Cardiac muscle cell (in vitro differentiated cells and primary cell): Measurements from ENCODE around the gene ABCG8. TPM values are rescaled to one million over a fixed set of nuclear protein-coding genes. Genes with fewer than 3 reads are reported as not detected.

Source experiments
- DNase-seq, 2 donors: peaks; one replicate each; pipeline versions ENCODE4 v3.0.0 to v3.0.0-alpha.2; 2010 to 2017; ENCODE audit warnings: low read depth in 1 of 2, low spot score in 1 of 2
- H3K27ac ChIP-seq: fragments of 200-600 bp; sonication (generic); 2 replicates; pipeline ENCODE4 v1.5.1; 2016
- H3K27me3 ChIP-seq: fragments of 200-600 bp; sonication (generic); 2 replicates; pipeline ENCODE4 v1.6.0; 2016; ENCODE audit warnings: control low read depth
- H3K36me3 ChIP-seq: fragments of 200-600 bp; sonication (generic); 2 replicates; pipeline ENCODE4 v1.5.1; 2016; ENCODE audit warnings: control low read depth
- H3K4me1 ChIP-seq: fragments of 200-600 bp; sonication (generic); 2 replicates; pipeline ENCODE4 v1.8.1; 2017; ENCODE audit warnings: low read depth, mild to moderate bottlenecking, mixed run types
- H3K4me3 ChIP-seq: fragments of 200-600 bp; sonication (generic); 2 replicates; pipeline ENCODE4 v1.5.1; 2016; ENCODE audit warnings: mild to moderate bottlenecking
- H3K9me3 ChIP-seq: fragments of 200-600 bp; sonication (generic); 2 replicates; pipeline ENCODE4 v1.5.1; 2017; ENCODE audit warnings: low read depth, mild to moderate bottlenecking, control low read depth
- CTCF ChIP-seq: IDR thresholded peaks from 2 replicates; pipeline ENCODE4 v1.5.1; 2012; ENCODE audit warnings: low read depth, mild to moderate bottlenecking, low read length
- polyA plus RNA-seq: library from polyadenylated mRNA; unstranded; fragments of >200 nt; fragmentation: Nextera tagmentation; extraction: Ambion mirVana; gene quantifications from 2 replicates; pipeline ENCODE4 v1.2.1, GENCODE V29; 2016
- total RNA-seq: library from RNA; depleted of rRNA; stranded (reverse); fragments of >200 nt; gene quantifications from 2 replicates; pipeline ENCODE4 v1.2.3, GENCODE V29; 2016

The ABCG8 gene
- total and polyA plus RNA-seq, 2 experiments from 2014 or later = 0.04 TPM; not detected in 1

GRCh38 chr2:43884689-43885088, 45.9 kb downstream of the ABCG8 start:
- Histone ChIP-seq H3K36me3 (peaks cover 11% of the 10 kb centered on the region), H3K4me3 (no peak overlapping the region), H3K27ac (no peak overlapping the region), H3K4me1 (no peaks in the 10 kb centered on the region), H3K9me3 (no peaks in the 10 kb centered on the region), H3K27me3 (no peaks in the 10 kb centered on the region)
- no peak for DNase-seq
- TF ChIP-seq CTCF = no peak

GRCh38 chr2:43885132-43885632, 46.4 kb downstream of the ABCG8 start:
- no peak overlapping the region for H3K4me3 ChIP-seq
- TF ChIP-seq CTCF = no peak
- DNase-seq = no peak
- H3K4me1 ChIP-seq = no peaks in the 10 kb centered on the region
- peaks cover 11% of the 10 kb centered on the region for H3K36me3 ChIP-seq
- H3K9me3 ChIP-seq = no peaks in the 10 kb centered on the region
- no peaks in the 10 kb centered on the region for H3K27me3 ChIP-seq
- no peak overlapping the region for H3K27ac ChIP-seq

- TF ChIP-seq CTCF = no peak
Measured at GRCh38 chr2:43887176-43887575, 48.4 kb downstream of the ABCG8 start.

GRCh38 chr2:43889416-43889815, 50.6 kb downstream of the ABCG8 start:
- H3K4me3 ChIP-seq = no peak overlapping the region
- H3K27ac ChIP-seq = no peak overlapping the region
- peaks cover 33% of the 10 kb centered on the region for H3K36me3 ChIP-seq
- H3K27me3 ChIP-seq = no peaks in the 10 kb centered on the region
- DNase-seq = no peak
- H3K4me1 ChIP-seq = no peaks in the 10 kb centered on the region
- no peaks in the 10 kb centered on the region for H3K9me3 ChIP-seq
- no peak for TF ChIP-seq CTCF

More at GRCh38 chr2:43887176-43887575, 48.4 kb downstream of the ABCG8 start:
- no peak for DNase-seq
- Histone ChIP-seq H3K9me3 (no peaks in the 10 kb centered on the region), H3K4me3 (no peak overlapping the region), H3K4me1 (no peaks in the 10 kb centered on the region), H3K27ac (no peak overlapping the region), H3K27me3 (no peaks in the 10 kb centered on the region), H3K36me3 (peaks cover 21% of the 10 kb centered on the region)

GRCh38 chr2:43890855-43891254, 52.1 kb downstream of the ABCG8 start:
- Histone ChIP-seq H3K27ac (no peak overlapping the region), H3K4me1 (no peaks in the 10 kb centered on the region), H3K4me3 (no peak overlapping the region), H3K36me3 (peaks cover 41% of the 10 kb centered on the region), H3K9me3 (no peaks in the 10 kb centered on the region), H3K27me3 (no peaks in the 10 kb centered on the region)
- DNase-seq = peak in 1 of 2 donors; percentile 52
- TF ChIP-seq CTCF = no peak

- Histone ChIP-seq H3K27ac (no peak overlapping the region), H3K4me3 (no peak overlapping the region), H3K4me1 (peaks cover 10% of the 10 kb centered on the region), H3K36me3 (peaks cover 41% of the 10 kb centered on the region), H3K9me3 (no peaks in the 10 kb centered on the region), H3K27me3 (no peaks in the 10 kb centered on the region)
- TF ChIP-seq CTCF = no peak
- DNase-seq = no peak
Measured at GRCh38 chr2:43894743-43895142, 56.0 kb downstream of the ABCG8 start.
